HG02840 (cell line): ENCODE results near the gene GGT7.

Source experiments
- ATAC-seq: cut with Tn5 transposase; IDR thresholded peaks from one replicate; pipeline ENCODE4 v1.9.1; 2021; ENCODE audit warnings: mild to moderate bottlenecking, moderate library complexity, moderate number of reproducible peaks; ENCODE audit not compliant: unreplicated experiment, low FRiP score

GGT7 gene

GRCh38 chr20:34798328-34798727 is 74.3 kb downstream of the GGT7 start:
- no peak for ATAC-seq

GRCh38 chr20:34797012-34797995 is 75.4 kb downstream of the GGT7 start:
- ATAC-seq = no peak
